ENCODE results near the gene CFAP53. TPM values are rescaled to one million over a fixed set of nuclear protein-coding genes. Genes with fewer than 3 reads are reported as not detected.
"Not testable (repeated sequence)": the region's sequence is repeated elsewhere in the genome, so short reads cannot be mapped to it uniquely, and the experiment has no call there.

CFAP53 gene
- total RNA-seq, 1 experiment from 2014 or later = 0.08 TPM

DNA sequence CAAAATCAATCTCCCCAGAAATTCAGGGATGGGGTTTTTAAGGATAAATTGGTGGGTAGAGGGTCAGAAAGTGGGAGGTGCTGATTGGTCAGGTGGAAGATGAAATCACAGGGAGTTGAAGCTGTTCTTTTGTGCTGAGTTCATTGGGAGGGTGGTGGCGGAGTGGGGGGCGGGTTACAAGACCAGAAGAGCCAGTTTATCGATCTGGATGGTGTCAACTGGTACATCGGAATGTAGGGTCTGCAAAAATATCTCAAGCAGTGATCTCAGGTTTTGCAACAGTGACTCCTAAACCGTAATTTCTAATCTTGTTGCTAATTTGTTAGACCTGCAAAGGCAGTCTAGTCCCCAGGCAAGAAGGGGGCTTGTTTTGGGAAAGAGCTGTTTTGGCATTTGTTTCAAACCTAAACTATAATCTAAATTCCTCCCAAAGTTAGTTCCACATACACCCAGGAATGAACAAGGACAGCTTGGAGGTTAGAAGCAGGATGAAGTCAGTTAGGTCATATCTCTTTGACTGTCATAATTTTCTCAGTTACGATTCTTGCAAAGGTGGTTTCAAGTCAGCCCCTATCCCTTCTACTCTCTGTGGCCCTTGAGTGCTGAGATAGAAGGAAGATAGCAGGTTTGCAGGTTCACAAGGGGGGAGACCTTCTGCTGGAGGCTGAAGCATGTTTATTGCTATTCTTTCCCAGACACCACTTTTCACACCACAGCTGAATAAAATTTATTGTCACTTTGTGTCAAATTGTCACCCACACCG, 33.5 kb upstream of the CFAP53 start:
- H3K4me3 ChIP-seq = no peak overlapping the region
- peaks cover 4% of the 10 kb centered on the region for H3K4me1 ChIP-seq (replicated peaks)
- H3K27ac ChIP-seq = no peak overlapping the region
- no peaks in the 10 kb centered on the region for H3K9me3 ChIP-seq (replicated peaks)
- DNase-seq (ENCODE audit: low read depth in 1 of 2, low spot score in 2 of 2) = no peak
- peaks cover 17% of the 10 kb centered on the region for H3K27me3 ChIP-seq (replicated peaks)
- H3K36me3 ChIP-seq = no peaks in the 10 kb centered on the region

DNA sequence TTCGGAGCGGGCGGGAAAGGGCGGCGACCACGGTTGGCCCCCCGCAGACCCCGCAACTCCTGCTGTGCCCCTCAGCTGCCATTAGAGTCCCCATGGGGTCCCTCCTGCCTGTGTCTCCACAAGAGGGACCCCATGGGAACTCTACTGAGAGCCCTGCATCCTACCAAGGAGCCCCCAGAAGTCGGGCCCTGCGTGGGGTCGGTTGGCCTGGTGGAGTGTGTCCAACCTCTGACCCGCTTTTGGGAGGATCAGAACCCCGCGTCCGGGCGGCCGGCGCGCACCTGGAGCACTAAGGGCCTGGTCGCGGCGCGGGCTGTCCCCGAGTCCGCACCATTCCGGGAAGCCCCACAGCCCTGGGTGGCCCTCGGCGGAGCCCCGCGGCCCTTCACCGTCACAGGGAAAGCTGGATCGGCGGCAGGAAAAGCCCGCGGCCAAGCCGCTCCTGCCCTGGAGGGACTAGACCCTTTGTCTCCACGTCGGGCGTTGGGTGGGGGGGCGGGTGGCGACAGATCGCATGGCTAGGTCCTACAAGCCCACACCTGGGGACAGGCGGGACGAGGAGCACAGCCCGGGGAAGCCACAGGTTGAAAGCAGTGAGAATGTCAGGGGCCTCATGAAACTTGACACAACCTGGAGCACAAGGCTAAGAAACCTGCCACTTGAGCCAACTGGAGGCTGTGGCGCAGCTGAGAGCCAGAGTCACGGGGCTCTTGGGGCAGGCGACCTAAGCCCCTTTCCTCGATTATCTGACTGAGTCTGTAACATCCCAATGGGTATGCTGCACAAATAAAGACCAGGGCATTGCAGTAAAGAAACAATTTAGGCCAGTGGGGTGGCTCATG, 32.4 kb upstream of the CFAP53 start:
- Histone ChIP-seq H3K27me3 (replicated peaks) (peaks cover 17% of the 10 kb centered on the region), H3K27ac (no peak overlapping the region), H3K9me3 (replicated peaks) (no peaks in the 10 kb centered on the region), H3K36me3 (no peaks in the 10 kb centered on the region), H3K4me3 (no peak overlapping the region), H3K4me1 (replicated peaks) (peaks cover 4% of the 10 kb centered on the region)
- DNase-seq (ENCODE audit: low read depth in 1 of 2, low spot score in 2 of 2) = no peak

DNA sequence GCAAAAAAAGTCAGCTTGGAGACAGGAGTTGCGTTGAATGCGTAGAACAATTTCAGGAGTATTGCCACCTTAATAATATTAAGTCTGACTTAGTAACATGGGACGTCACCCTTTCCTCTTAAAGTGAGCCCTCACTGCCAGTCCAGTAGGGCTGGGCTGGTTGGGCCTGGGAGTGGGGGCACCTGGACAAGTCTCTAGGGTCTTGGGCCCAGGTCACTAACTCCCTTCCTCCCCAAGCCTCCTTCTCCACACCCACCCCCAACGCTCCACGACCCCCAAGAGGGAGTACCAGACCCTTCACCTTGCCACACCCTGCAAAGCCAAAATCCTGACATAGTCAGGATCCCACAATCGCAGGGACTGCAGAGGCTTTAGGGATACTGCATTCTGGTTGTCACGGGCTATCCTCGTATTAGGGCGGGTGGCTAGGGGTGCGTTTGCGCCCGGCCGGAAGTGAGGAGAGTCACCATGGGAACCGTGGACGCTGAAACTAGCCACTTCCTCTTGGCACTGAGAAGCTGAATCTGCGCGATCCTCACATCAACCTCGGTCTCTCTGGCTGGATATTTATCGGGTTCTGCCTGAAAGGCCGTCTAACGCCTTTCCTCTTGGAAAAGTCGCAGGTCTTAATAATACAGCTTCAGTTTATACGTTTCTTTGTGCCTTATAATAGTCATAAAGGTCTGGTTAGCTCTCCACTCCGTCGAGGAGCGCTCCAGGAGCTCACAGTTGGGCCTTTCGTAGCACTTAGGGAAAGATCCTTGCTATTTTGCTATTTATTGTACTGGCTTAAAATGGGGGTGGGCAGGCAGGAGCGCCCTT, 31.5 kb upstream of the CFAP53 start:
- peak in 1 of 2 experiments; percentile 11 for DNase-seq (ENCODE audit: low read depth in 1 of 2, low spot score in 2 of 2)
- H3K4me1 ChIP-seq (replicated peaks) = peaks cover 4% of the 10 kb centered on the region
- H3K27ac ChIP-seq = no peak overlapping the region
- peaks cover 17% of the 10 kb centered on the region for H3K27me3 ChIP-seq (replicated peaks)
- H3K9me3 ChIP-seq (replicated peaks) = no peaks in the 10 kb centered on the region
- H3K4me3 ChIP-seq = no peak overlapping the region
- H3K36me3 ChIP-seq = no peaks in the 10 kb centered on the region

DNA sequence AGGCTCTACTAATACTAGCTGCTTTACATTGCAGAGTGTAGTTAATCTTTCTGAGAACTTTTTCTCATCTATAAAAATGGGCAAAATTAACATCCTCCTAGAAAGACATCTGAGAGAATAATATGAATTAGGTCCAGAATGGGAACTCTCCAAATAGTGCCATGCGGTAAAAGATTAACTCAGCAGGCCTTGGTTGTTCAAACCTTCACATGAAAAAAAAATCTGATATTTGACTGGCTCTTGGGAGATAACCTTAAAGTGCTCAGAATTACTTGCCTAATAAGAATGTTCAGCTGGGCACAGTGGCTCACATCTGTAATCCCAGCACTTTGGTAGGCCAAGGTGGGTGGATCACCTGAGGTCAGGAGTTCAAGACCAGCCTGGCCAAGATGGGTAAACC, 26.7 kb upstream of the CFAP53 start:
- H3K9me3 ChIP-seq (replicated peaks) = no peaks in the 10 kb centered on the region
- H3K27ac ChIP-seq = no peak overlapping the region
- no peaks in the 10 kb centered on the region for H3K36me3 ChIP-seq
- peaks cover 4% of the 10 kb centered on the region for H3K4me1 ChIP-seq (replicated peaks)
- no peak for DNase-seq (ENCODE audit: low read depth in 1 of 2, low spot score in 2 of 2)
- H3K27me3 ChIP-seq (replicated peaks) = peaks cover 13% of the 10 kb centered on the region
- no peak overlapping the region for H3K4me3 ChIP-seq

DNA sequence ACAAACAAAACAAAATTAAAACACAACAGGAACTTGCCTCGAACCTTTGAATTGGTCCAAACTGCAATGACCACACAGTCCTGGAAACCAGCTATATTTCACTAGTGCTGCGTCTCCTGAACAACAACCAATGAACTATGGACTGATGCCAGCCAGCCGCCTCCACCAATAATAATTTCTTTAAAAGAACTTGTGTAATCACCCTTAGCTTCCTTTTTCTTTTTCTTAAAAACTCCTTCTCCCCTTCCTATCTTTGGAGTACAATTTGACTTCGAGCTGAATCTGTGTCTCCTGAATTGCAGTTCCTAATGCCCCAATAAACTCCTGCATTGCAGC, 22.8 kb upstream of the CFAP53 start:
- H3K4me3 ChIP-seq = no peak overlapping the region
- no peak for DNase-seq (ENCODE audit: low read depth in 1 of 2, low spot score in 2 of 2)
- peaks cover 28% of the 10 kb centered on the region for H3K36me3 ChIP-seq
- H3K9me3 ChIP-seq (replicated peaks) = no peaks in the 10 kb centered on the region
- H3K4me1 ChIP-seq (replicated peaks) = peaks cover 10% of the 10 kb centered on the region
- H3K27ac ChIP-seq = no peak overlapping the region
- H3K27me3 ChIP-seq (replicated peaks) = peaks cover 13% of the 10 kb centered on the region

DNA sequence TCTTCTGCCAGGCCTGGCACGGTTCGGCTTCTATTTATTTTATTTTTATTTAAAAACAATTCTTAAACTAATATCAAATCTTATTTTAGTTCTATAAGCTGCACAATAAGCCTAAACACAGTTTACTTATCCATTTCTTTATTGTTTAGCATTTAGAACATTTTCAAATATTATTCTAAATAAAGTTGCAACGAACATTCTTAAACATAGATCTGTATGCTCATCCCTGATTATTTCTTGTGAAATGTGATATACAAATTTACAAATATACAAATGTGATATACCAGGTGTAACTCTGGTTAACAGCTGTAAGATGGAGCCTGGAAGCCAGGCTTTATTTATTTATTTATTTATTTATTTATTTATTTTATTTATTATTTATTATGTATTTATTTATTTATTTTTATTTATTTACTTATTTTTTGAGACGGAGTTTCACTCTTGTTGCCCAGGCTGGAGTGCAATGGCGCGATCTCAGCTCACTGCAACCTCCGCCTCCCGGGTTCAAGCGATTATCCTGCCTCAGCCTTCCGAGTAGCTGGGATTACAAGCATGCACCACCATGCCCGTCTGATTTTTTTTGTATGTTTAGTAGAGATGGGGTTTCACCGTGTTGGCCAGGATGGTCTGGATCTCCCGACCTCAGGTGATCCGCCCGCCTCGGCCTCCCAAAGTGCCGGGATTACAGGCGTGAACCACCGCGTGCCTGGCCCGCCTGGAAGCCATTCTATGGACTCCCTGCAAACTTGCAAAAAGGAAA, 22.2 kb upstream of the CFAP53 start:
- Histone ChIP-seq H3K27me3 (replicated peaks) (peaks cover 13% of the 10 kb centered on the region), H3K4me3 (peak overlapping the region; percentile 70), H3K36me3 (peaks cover 33% of the 10 kb centered on the region)
- not testable (repeated sequence) for DNase-seq (ENCODE audit: low read depth in 1 of 2, low spot score in 2 of 2); H3K4me1 ChIP-seq (replicated peaks); H3K9me3 ChIP-seq (replicated peaks); H3K27ac ChIP-seq

DNA sequence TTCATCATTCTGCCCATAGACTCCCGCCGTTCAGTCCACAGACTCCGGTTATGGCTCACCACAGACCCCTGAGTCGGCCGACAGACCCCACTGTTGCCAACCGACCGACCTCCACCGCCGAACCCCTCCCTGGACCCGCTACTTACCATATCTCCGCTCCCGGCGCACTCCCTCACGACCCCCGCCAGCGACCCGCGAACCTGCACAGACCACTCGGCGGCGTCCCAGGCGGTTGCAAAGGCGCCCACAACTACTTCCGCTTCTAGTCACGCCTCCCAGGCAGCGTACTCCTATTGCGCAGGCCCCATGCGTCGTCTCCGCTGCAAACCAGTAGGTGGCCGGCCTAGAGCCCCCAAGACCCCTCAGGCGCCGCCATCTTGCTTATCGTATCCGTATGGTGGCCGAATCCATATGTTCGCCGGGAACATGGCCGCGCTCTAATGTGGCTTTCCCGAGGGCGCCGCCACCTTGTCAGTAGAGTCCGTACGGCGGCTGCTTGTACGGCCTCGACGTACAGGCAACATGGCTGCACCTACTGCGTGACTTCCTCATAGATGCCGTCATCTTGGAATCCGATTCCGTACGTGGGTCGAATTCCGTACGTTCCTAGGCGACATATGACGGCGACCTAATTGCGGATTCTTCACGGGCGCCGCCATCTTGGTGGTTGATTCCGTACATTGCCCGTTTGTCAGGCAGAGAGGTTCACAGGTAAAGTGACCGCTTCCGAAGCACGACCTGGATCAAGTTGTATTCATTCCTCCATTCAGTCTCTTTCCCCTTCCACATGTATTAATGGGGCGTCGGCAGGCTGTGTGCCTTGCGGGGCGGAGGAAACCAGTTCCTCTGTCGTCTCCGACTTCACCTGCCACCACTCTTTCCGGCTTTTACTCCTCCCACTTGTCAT, 21.4 kb upstream of the CFAP53 start, which contains the start of gene CXXC1:
Gene CXXC1 (minus strand): TSS at position 252 of the 907 bp plus-strand sequence. CDS start 103 bp downstream, at position 149.
- H3K9me3 ChIP-seq (replicated peaks) = no peaks in the 10 kb centered on the region
- peak; percentile 95 to 99 for DNase-seq (ENCODE audit: low read depth in 1 of 2, low spot score in 2 of 2)
- H3K4me1 ChIP-seq (replicated peaks) = peaks cover 10% of the 10 kb centered on the region
- H3K27ac ChIP-seq = peak within 1 kb of the TSS; percentile 44
- H3K36me3 ChIP-seq = peaks cover 41% of the 10 kb centered on the region
- H3K4me3 ChIP-seq = peak within 1 kb of the TSS; percentile 70
- H3K27me3 ChIP-seq (replicated peaks) = peaks cover 13% of the 10 kb centered on the region

DNA sequence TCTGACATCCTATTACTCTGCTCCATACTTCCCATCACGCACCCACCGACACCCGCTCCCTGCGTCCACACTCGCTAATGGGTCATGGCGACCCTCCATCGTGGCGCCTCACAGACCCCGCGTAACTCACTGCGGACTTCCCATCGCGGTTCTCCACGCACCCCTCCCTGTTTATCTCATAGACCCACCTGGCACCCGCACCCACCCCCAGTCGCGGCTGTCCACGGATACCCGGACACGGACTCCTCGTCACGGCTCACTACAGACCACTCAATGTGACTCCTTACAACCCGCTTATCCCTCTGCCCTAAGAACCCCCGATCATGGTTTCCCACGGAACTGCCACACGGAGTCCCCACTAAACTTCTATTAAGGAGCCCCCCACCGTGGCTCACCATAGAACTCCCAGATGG, 20.7 kb upstream of the CFAP53 start:
- DNase-seq (ENCODE audit: low read depth in 1 of 2, low spot score in 2 of 2) = no peak
- H3K4me1 ChIP-seq (replicated peaks) = peaks cover 13% of the 10 kb centered on the region
- H3K36me3 ChIP-seq = peaks cover 48% of the 10 kb centered on the region
- H3K27me3 ChIP-seq (replicated peaks) = peaks cover 13% of the 10 kb centered on the region
- peak overlapping the region; percentile 44 for H3K27ac ChIP-seq
- peak overlapping the region; percentile 70 for H3K4me3 ChIP-seq
- H3K9me3 ChIP-seq (replicated peaks) = no peaks in the 10 kb centered on the region

DNA sequence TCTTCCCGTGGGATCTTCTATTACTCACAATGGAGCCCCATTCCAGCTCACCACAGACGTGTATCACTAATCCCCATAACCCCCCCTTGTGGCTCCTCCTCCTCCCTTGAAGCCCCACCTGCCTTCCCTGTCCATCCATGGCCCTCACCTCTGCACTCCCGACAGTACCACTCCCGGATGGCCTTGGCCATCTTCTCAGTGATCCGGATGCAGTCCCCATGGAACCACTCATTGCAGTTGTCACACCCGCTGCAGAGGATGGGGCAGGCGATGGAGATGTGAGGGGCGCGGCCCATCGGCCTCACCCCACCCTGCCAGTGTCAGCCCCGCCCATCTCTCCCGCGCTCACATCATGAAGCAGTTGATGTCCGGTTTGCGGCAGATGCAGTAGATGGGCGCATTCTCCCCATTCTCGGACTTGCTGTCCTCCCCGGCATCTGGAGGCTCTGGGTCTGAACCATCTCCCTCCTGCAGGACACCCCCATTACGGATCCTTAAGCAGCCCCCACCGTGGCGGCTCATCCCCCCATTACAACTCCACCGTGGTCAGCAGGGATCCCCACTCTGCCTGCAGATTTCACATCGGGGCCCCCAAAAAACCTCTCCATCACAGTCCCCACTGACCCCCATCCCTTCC, 20.2 kb upstream of the CFAP53 start:
- peaks cover 17% of the 10 kb centered on the region for H3K4me1 ChIP-seq (replicated peaks)
- H3K36me3 ChIP-seq = peaks cover 52% of the 10 kb centered on the region
- H3K4me3 ChIP-seq = peak overlapping the region; percentile 70
- H3K27me3 ChIP-seq (replicated peaks) = peaks cover 13% of the 10 kb centered on the region
- no peaks in the 10 kb centered on the region for H3K9me3 ChIP-seq (replicated peaks)
- peak; percentile 62 to 75 for DNase-seq (ENCODE audit: low read depth in 1 of 2, low spot score in 2 of 2)
- no peak overlapping the region for H3K27ac ChIP-seq

DNA sequence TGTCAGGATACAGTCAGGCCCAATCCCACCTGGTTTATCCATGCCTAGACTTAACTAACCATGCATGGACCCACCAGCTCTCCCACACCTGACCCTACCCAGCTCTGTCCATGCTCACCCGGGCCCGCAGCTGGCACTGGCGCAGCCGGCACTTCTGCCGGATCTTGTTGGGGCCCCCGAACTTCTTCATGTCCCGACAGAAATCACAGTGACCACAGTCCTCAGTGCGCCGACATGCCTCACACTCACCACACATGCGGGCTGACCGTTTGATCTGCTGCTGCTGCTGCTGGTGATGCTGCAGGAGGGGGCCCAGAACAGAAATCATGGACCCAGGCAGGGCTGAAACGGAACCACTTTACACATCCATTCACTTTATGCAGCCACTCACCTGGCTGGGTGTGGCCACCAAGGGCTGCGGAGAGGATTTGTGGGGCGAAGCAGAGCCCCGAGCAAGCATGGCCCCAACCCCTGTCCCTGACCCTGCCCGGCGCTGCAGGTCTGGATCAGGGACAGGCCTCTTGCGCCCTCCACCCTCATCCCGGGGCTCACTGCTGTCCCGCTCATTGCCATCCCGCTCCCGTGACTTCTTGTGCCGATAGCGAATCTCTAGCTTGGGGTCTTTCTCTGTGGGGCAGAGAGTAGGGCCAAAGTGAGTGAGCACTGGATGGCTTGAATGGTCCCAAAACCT, 19.5 kb upstream of the CFAP53 start:
- peak overlapping the region; percentile 70; the same call in 1 of the 2 replicates for H3K4me3 ChIP-seq

DNA sequence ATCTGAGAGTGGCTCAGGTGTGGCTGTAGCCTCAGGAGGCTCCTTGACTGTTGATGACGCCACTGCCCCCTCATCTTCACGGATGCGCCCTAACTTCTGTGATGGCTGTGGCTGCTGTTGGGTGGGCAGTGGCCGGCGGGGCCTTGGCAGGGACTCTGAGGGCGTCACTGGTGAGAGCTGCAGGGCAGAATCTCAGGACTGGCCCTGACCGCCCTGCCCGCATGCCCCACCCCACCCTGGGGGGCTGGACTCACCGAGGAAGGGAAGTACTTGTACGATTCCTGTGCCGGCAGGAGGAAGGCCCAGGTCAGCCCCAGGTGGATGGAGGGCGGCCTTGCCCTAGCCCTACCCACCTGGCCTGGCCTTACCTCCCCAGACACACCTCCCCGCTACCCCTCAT, 18.8 kb upstream of the CFAP53 start:
- H3K27me3 ChIP-seq (replicated peaks) = peaks cover 4% of the 10 kb centered on the region; the same call in 1 of the 2 replicates
- no peaks in the 10 kb centered on the region for H3K9me3 ChIP-seq (replicated peaks)
- H3K27ac ChIP-seq = no peak overlapping the region
- DNase-seq (ENCODE audit: low read depth in 1 of 2, low spot score in 2 of 2) = no peak
- H3K4me1 ChIP-seq (replicated peaks) = peaks cover 22% of the 10 kb centered on the region
- peaks cover 58% of the 10 kb centered on the region for H3K36me3 ChIP-seq
- no peak overlapping the region for H3K4me3 ChIP-seq

More for the DNA sequence above, 19.5 kb upstream of the CFAP53 start:
- no peaks in the 10 kb centered on the region for H3K9me3 ChIP-seq (replicated peaks)
- peaks cover 9% of the 10 kb centered on the region for H3K27me3 ChIP-seq (replicated peaks)
- no peak overlapping the region for H3K27ac ChIP-seq
- peaks cover 57% of the 10 kb centered on the region for H3K36me3 ChIP-seq
- peaks cover 17% of the 10 kb centered on the region for H3K4me1 ChIP-seq (replicated peaks)
- no peak for DNase-seq (ENCODE audit: low read depth in 1 of 2, low spot score in 2 of 2)

Data from SJSA1 (cell line).